Activated T-helper 17 cell treated with anti-CD3 and anti-CD28 coated beads, Interleukin-2, amount 50 U/mL, for 72 hours (primary cell): ENCODE data around the gene TTLL13. TPM values are rescaled to one million over a fixed set of nuclear protein-coding genes. Genes with fewer than 3 reads are reported as not detected.
"Not testable (repeated sequence)": the region's sequence is repeated elsewhere in the genome, so short reads cannot be mapped to it uniquely, and the experiment has no call there.

Experiments used
- ATAC-seq: fragments of 150-1000 bp; cut with Tn5 transposase; replicated peaks from 2 replicates; pipeline ENCODE4 v1.10.0; 2021; ENCODE audit warnings: mild to moderate bottlenecking, moderate library complexity
- H3K27ac Mint-ChIP-seq: one replicate; pipeline ENCODE4 v1.8.0; 2022; ENCODE audit warnings: mixed read lengths
- H3K27me3 Mint-ChIP-seq: one replicate; pipeline ENCODE4 v1.8.0; 2022; ENCODE audit warnings: mixed read lengths
- H3K36me3 Mint-ChIP-seq: one replicate; pipeline ENCODE4 v1.8.0; 2022; ENCODE audit warnings: low read depth, mild to moderate bottlenecking, mixed read lengths
- H3K4me1 Mint-ChIP-seq: one replicate; pipeline ENCODE4 v1.8.0; 2022; ENCODE audit warnings: mixed read lengths
- H3K4me3 Mint-ChIP-seq: one replicate; pipeline ENCODE4 v1.8.0; 2022; ENCODE audit warnings: mild to moderate bottlenecking, mixed read lengths
- H3K9me3 Mint-ChIP-seq: one replicate; pipeline ENCODE4 v1.8.0; 2022; ENCODE audit warnings: mixed read lengths
- total RNA-seq, 2 donors: library from RNA; stranded (reverse); gene quantifications; one replicate each; pipeline ENCODE4 v1.2.3, GENCODE V29; 2022

The TTLL13 gene
- total RNA-seq, 2 donors from 2014 or later = 1.3 TPM; not detected in 1

DNA sequence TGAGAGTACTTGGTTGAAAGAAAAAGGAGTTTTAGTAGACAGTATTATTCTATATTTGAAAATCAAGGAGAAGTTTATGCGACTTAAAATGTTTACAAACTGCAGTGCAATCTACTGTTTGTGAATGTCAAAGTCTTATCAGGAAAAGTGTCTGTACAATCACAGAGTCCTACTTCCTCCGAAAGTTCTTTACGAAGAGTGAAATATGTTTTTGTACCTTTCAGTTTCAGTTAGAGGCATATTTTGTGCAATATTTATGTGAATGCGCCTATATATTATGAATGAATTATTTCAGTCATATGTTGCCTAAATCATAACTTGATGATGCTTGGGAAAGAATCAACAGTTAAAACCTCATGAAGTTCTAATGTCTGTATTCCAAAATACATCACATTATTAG is 47.7 kb downstream of the TTLL13 start:
- no peak overlapping the region for H3K4me3 Mint-ChIP-seq
- no peak overlapping the region for H3K27ac Mint-ChIP-seq
- H3K4me1 Mint-ChIP-seq = no peaks in the 10 kb centered on the region
- no peaks in the 10 kb centered on the region for H3K36me3 Mint-ChIP-seq
- H3K9me3 Mint-ChIP-seq = no peaks in the 10 kb centered on the region
- no peaks in the 10 kb centered on the region for H3K27me3 Mint-ChIP-seq
- no peak for ATAC-seq

DNA sequence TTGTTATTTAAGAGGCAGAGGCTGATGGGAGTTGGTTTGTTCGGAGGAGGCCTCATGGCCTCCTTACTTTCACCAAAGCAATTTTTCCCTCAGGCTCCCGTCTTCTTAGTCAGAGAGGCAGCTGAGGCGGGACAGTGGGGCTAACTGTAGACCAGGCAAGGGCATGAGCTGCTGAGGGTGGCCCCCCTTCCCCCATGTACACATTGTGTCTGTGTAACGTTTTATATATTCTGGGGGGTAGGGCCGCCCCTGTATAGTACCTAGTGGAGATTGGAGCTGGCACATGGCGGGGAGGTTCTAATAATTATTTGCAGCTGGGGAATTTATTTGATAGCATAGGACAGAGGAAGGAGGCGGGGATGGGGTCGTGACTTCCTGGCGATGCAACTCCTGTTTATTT is 51.2 kb downstream of the TTLL13 start:
- Mint-ChIP-seq H3K27me3 (no peaks in the 10 kb centered on the region), H3K9me3 (no peaks in the 10 kb centered on the region), H3K36me3 (no peaks in the 10 kb centered on the region), H3K27ac (no peak overlapping the region), H3K4me1 (no peaks in the 10 kb centered on the region), H3K4me3 (peak overlapping the region; percentile 12)
- no peak for ATAC-seq

DNA sequence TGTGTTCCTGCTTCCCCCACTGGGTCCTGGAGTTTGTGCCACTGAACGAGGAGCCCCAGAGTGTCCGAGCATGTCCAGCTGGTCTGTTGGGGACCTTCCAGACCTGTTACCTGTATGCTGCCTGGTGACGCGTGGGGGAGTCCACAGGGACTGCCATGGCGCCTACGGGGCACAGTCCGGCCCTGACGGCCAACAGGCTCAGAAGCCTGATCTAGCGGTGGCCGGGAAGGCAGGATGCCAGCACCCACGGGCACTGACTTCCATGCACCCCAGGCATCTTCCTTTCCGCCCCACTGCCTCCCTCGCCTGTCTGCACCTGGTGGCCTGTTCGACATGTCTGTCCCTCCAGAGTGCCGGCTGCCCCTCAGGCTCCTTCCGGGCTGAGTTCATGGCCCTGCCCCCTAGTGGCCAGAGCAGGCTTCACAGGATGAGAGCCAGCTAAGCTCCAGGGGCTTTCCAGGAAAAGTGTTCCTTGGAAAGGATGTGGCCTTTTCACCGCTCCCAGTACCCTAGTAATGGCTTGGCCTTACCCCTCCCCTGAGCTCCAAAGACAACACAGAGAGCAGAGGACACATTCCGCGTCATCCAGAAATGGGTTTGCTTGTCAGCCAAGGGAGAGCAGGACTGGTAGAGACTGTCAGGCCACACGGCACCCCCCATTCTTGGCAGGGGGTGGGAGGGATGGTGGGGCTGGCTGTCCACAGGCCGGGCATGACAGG is 51.8 kb downstream of the TTLL13 start:
- peak; percentile 67 for ATAC-seq
- Mint-ChIP-seq H3K9me3 (no peaks in the 10 kb centered on the region), H3K27me3 (no peaks in the 10 kb centered on the region), H3K4me3 (peak overlapping the region; percentile 28), H3K36me3 (no peaks in the 10 kb centered on the region), H3K4me1 (peaks cover 3% of the 10 kb centered on the region), H3K27ac (no peak overlapping the region)

DNA sequence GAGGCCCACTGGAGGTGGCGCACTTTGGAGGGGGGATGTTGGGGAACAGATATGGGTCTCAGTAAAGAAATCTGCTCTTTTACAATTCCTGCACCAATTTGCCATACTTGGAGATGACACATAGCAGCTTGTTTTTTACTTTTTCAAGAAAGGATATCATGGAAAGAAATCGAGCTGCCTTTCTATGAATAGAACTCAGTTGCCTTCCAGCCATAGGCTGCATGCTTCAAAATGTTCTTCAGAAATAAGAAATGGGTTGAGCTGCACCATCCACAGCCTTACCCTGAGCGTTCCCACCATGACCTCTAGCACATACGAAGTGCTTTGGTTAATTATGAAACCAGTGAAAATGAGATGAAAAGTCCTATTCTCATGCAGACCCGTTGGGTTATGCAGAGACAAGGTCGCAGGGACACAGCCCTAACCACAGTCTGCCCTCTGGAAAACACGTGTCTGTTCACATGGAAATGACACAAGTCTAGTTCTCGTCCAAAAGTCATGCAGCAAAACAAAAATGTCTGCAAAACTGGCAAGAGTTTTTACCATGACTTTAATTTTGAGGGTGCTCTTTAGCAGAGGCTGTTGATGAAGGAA is 52.4 kb downstream of the TTLL13 start:
- ATAC-seq = no peak
- peaks cover 10% of the 10 kb centered on the region for H3K4me1 Mint-ChIP-seq
- no peak overlapping the region for H3K27ac Mint-ChIP-seq
- no peaks in the 10 kb centered on the region for H3K27me3 Mint-ChIP-seq
- peak overlapping the region; percentile 28 for H3K4me3 Mint-ChIP-seq
- no peaks in the 10 kb centered on the region for H3K9me3 Mint-ChIP-seq
- H3K36me3 Mint-ChIP-seq = no peaks in the 10 kb centered on the region

DNA sequence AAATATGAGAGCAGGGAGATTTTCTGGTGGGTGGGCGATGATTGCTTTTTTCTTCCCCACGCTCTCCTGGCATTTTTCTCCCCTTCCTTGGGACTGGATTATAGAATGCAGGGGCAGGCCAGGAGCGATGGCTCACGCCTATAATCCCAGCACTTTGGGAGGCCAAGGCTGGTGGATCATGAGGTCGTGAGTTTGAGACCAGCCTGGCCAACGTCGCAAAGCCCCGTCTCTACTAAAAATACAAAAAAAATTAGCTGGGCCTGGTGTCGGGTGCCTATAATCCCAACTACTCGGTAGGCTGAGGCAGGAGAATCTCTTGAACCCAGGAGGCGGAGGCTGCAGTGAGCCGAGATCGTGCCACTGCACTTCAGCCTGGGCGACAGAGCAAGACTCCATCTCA is 56.0 kb downstream of the TTLL13 start:
- not testable (repeated sequence) for H3K36me3 Mint-ChIP-seq, H3K9me3 Mint-ChIP-seq, H3K4me3 Mint-ChIP-seq, H3K27ac Mint-ChIP-seq, H3K27me3 Mint-ChIP-seq, ATAC-seq
- H3K4me1 Mint-ChIP-seq = peaks cover 19% of the 10 kb centered on the region

DNA sequence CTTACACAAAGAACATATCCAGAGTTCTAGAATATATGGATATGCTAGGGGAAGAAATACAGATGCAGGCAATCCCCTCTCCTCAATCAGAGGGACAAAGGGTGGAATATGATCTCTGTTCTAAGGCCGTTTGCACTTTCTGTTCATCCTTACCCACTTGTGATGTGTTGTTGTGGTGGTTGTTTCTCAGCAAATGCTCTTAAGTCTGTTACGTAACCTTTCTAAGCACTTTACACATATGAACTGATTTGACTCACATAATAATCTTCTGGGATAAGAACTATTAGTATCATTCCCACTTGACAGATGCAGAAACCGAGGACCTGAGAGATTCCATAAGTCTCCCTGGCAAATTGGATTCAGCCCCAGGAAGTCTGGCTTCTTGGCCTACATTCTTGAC is 56.6 kb downstream of the TTLL13 start:
- H3K9me3 Mint-ChIP-seq = no peaks in the 10 kb centered on the region
- no peak for ATAC-seq
- H3K4me1 Mint-ChIP-seq = peaks cover 19% of the 10 kb centered on the region
- H3K36me3 Mint-ChIP-seq = no peaks in the 10 kb centered on the region
- H3K27me3 Mint-ChIP-seq = no peaks in the 10 kb centered on the region
- peak overlapping the region; percentile 70 for H3K4me3 Mint-ChIP-seq
- peak overlapping the region; percentile 21 for H3K27ac Mint-ChIP-seq

DNA sequence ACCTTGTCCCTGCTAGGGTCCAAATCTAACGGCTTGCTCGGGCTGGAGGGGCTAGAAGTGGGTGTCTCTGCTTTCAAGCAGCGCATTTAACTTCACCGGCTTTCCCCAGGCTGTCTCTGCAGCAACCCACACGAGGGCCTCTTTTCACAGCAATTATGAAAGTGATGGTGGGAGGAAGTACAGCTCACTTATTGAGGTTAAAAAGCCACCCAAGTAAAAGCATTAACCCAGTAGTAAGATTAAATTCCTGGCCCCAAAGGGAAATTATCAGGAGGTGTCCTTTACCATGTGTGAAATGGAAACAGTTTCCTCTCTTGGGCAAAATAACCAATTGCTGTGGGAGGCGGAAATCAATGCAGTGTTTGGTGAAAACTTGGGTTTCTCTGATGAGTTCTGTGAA is 57.2 kb downstream of the TTLL13 start:
- Mint-ChIP-seq H3K4me3 (peak overlapping the region; percentile 70), H3K4me1 (peaks cover 19% of the 10 kb centered on the region), H3K27ac (peak overlapping the region; percentile 21), H3K36me3 (no peaks in the 10 kb centered on the region), H3K27me3 (no peaks in the 10 kb centered on the region), H3K9me3 (no peaks in the 10 kb centered on the region)
- ATAC-seq = peak; percentile 95

DNA sequence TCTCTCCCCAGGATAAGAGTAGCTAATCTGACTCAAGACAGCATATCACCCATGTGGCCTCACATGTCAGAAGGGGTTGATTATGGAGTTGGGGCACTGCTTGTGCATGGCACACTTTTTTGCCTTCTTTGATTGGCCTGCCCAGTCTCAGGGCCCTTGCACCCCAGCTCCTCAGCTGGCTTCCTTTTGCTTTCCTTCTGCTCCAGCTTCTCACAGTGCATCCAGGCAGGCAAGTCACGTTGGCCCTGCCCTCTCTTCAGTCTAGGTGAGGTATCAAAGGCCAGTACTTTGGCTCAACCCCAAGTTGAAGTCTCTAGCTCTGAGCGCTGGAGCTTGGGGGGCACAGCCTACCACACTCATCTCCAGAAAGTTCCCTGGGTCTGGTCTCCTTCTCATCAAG is 58.3 kb downstream of the TTLL13 start:
- ATAC-seq = no peak
- H3K27me3 Mint-ChIP-seq = no peaks in the 10 kb centered on the region
- no peaks in the 10 kb centered on the region for H3K36me3 Mint-ChIP-seq
- H3K4me3 Mint-ChIP-seq = peak overlapping the region; percentile 19
- peaks cover 19% of the 10 kb centered on the region for H3K4me1 Mint-ChIP-seq
- no peaks in the 10 kb centered on the region for H3K9me3 Mint-ChIP-seq
- H3K27ac Mint-ChIP-seq = no peak overlapping the region

DNA sequence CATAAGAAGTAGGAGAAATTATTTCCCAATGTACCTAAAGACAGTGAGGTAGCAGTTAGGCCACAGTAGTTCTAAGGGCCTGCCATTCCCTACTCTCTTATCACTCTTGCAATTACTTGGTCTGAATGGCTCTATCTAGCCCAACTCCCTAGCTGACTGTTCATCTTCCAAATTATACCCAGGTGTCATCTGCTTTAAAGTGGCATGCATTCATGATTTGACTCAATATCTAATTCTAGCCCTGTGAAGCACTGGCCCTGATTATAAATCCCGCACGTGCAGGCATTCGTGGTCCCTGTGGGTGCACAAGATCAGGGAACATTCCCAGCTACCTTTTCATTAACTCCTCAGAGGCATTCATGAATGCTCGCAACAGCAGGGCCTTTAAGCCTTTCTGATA is 59.7 kb downstream of the TTLL13 start:
- ATAC-seq = no peak
- no peaks in the 10 kb centered on the region for H3K27me3 Mint-ChIP-seq

More for the DNA sequence above, 59.7 kb downstream of the TTLL13 start:
- Mint-ChIP-seq H3K4me1 (peaks cover 19% of the 10 kb centered on the region), H3K27ac (no peak overlapping the region), H3K9me3 (no peaks in the 10 kb centered on the region), H3K36me3 (no peaks in the 10 kb centered on the region), H3K4me3 (no peak overlapping the region)

Other genes starting within 250 kb of the TTLL13 start
- gene ZNF710, start 248.2 kb upstream of the TTLL13 start, total RNA-seq = 10 to 100 TPM; 12.2 to 15.4 TPM
- gene IDH2, start 147.1 kb upstream of the TTLL13 start, total RNA-seq = 10 to 100 TPM; 53.5 to 75.6 TPM
- 10 to 100 TPM; 17.3 to 49.1 TPM for gene SEMA4B, start 48.2 kb upstream of the TTLL13 start, total RNA-seq
- gene CIB1, start 15.6 kb upstream of the TTLL13 start, total RNA-seq = 100 to 1,000 TPM; 128 to 163 TPM
- 1 to 10 TPM; 8.2 to 9.4 TPM for gene GDPGP1, start 15.3 kb upstream of the TTLL13 start, total RNA-seq
- 10 to 100 TPM; 22.4 to 31.1 TPM for gene NGRN, start 16.1 kb downstream of the TTLL13 start, total RNA-seq
- gene ZNF774, start 102.7 kb downstream of the TTLL13 start, total RNA-seq = under 1 TPM; 0.69 to 0.82 TPM
- gene IQGAP1, start 138.7 kb downstream of the TTLL13 start, total RNA-seq = 100 to 1,000 TPM; 224 TPM